T-helper 2 cell (primary cell): ENCODE measurements around the gene UBAP1.
"Not testable (repeated sequence)": the region's sequence is repeated elsewhere in the genome, so short reads cannot be mapped to it uniquely, and the experiment has no call there.

Experiments
- DNase-seq, 5 experiments: peaks; one replicate each; pipeline versions ENCODE4 v3.0.0 to v3.0.0-alpha.2; 2012 to 2022

UBAP1 gene

GRCh38 chr9:34179213-34180136, 632 bp downstream of the UBAP1 start:
- peak in 1 of 5 experiments; percentile 22 for DNase-seq

GRCh38 chr9:34185778-34186551, 7.1 kb downstream of the UBAP1 start:
- DNase-seq, result peak in 2 of 5 experiments; percentile 43 to 77

GRCh38 chr9:34187891-34188240, 9.0 kb downstream of the UBAP1 start:
- no peak for DNase-seq

- no peak for DNase-seq
Observed at GRCh38 chr9:34190996-34191892, 12.4 kb downstream of the UBAP1 start.

- DNase-seq, result no peak
Observed at GRCh38 chr9:34195143-34195542, 16.3 kb downstream of the UBAP1 start.

- not testable (repeated sequence) for DNase-seq
Observed at GRCh38 chr9:34197286-34197685, 18.4 kb downstream of the UBAP1 start.

- DNase-seq, result no peak
Observed at GRCh38 chr9:34197756-34198711, 19.2 kb downstream of the UBAP1 start.

GRCh38 chr9:34200092-34200491, 21.2 kb downstream of the UBAP1 start:
- no peak for DNase-seq

GRCh38 chr9:34203275-34203991, 24.6 kb downstream of the UBAP1 start:
- DNase-seq, result no peak

- DNase-seq, result no peak
Observed at GRCh38 chr9:34203992-34204635, 25.3 kb downstream of the UBAP1 start.

GRCh38 chr9:34205102-34205501, 26.3 kb downstream of the UBAP1 start:
- DNase-seq, result no peak

- no peak for DNase-seq
Observed at GRCh38 chr9:34206561-34206960, 27.7 kb downstream of the UBAP1 start.

- DNase-seq, result no peak
Observed at GRCh38 chr9:34211395-34211794, 32.6 kb downstream of the UBAP1 start.

- not testable (repeated sequence) for DNase-seq
Observed at GRCh38 chr9:34214354-34215000, 35.6 kb downstream of the UBAP1 start.

- no peak for DNase-seq
Observed at GRCh38 chr9:34216325-34216724, 37.5 kb downstream of the UBAP1 start.

GRCh38 chr9:34217015-34217414, 38.2 kb downstream of the UBAP1 start:
- not testable (repeated sequence) for DNase-seq

GRCh38 chr9:34218446-34218845, 39.6 kb downstream of the UBAP1 start:
- DNase-seq, result no peak

GRCh38 chr9:34219421-34219820, 40.6 kb downstream of the UBAP1 start:
- DNase-seq, result no peak

- no peak for DNase-seq
Observed at GRCh38 chr9:34220218-34220617, 41.4 kb downstream of the UBAP1 start.

- DNase-seq, result no peak
Observed at GRCh38 chr9:34224349-34224748, 45.5 kb downstream of the UBAP1 start.
